PC-3 (cell line): ENCODE measurements around the gene NOL9. TPM values are rescaled to one million over a fixed set of nuclear protein-coding genes. Genes with fewer than 3 reads are reported as not detected.

Experiments used
- ATAC-seq: fragments of 200-7000 bp; cut with Tn5 transposase; 2 replicates; pipeline ENCODE4 v1.9.1; 2020; ENCODE audit warnings: mild to moderate bottlenecking, moderate library complexity
- BruUV-seq: library from RNA; stranded (reverse); fragments of 400-500 nt; replicated peaks from 2 replicates; lab custom pipeline; 2021; lab: Mats Ljungman, UMichigan
- CTCF ChIA-PET: fragments of 300-600 bp; sonication (Branson Sonifier 250); formaldehyde crosslinking; loops from one replicate; lab custom pipeline; 2022; ENCODE audit warnings: antibody characterized with exemption; lab: Charles Lee
- POLR2A ChIA-PET: fragments of 300-600 bp; sonication (Branson Sonifier 250); formaldehyde crosslinking; loops from one replicate; lab custom pipeline; 2022; ENCODE audit warnings: antibody characterized with exemption; ENCODE audit not compliant: unreplicated experiment; lab: Charles Lee
- DNase-seq: peaks from one replicate; pipeline ENCODE4 v3.0.0-alpha.2; 2015
- H2AFZ ChIP-seq: fragments of 300-600 bp; sonication (generic); 2 replicates; pipeline ENCODE4 v1.6.0; 2016; ENCODE audit warnings: antibody characterized with exemption, low read length
- H3F3A ChIP-seq: fragments of 300-600 bp; sonication (generic); one replicate; pipeline ENCODE4 v1.6.0; 2017; ENCODE audit warnings: antibody characterized with exemption, low read length, control low read depth, mild to moderate bottlenecking; ENCODE audit not compliant: unreplicated experiment
- H3K27ac ChIP-seq: fragments of 300-600 bp; sonication (generic); 2 replicates; pipeline ENCODE4 v1.5.1; 2016; ENCODE audit warnings: mild to moderate bottlenecking, low read length
- H3K27me3 ChIP-seq: fragments of 300-600 bp; sonication (generic); 2 replicates; pipeline ENCODE4 v1.6.1; 2016; ENCODE audit warnings: low read length, mixed read lengths
- H3K36me3 ChIP-seq: fragments of 300-600 bp; sonication (generic); 2 replicates; pipeline ENCODE4 v1.6.1; 2016; ENCODE audit warnings: low read depth, mixed run types, low read length, mixed read lengths
- H3K4me1 ChIP-seq: fragments of 300-600 bp; sonication (generic); 2 replicates; pipeline ENCODE4 v1.5.1; 2016; ENCODE audit warnings: low read length; ENCODE audit not compliant: insufficient read depth
- H3K4me2 ChIP-seq: fragments of 300-600 bp; sonication (generic); 2 replicates; pipeline ENCODE4 v1.6.0; 2016; ENCODE audit warnings: low read length
- H3K4me3 ChIP-seq: fragments of 300-600 bp; sonication (generic); 2 replicates; pipeline ENCODE4 v1.5.1; 2016; ENCODE audit warnings: mild to moderate bottlenecking, low read length, mixed read lengths
- H3K79me2 ChIP-seq: fragments of 300-600 bp; sonication (generic); 2 replicates; pipeline ENCODE4 v1.6.1; 2017; ENCODE audit warnings: low read length, mixed read lengths
- H3K9ac ChIP-seq: fragments of 300-600 bp; sonication (generic); 2 replicates; pipeline ENCODE4 v1.6.0; 2016; ENCODE audit warnings: mild to moderate bottlenecking, low read length
- H3K9me2 ChIP-seq: fragments of 300-600 bp; sonication (generic); replicated peaks from 2 replicates; pipeline ENCODE4 v1.6.1; 2016; ENCODE audit warnings: mixed run types, low read length, mixed read lengths
- H3K9me3 ChIP-seq: fragments of 300-600 bp; sonication (generic); 2 replicates; pipeline ENCODE4 v1.6.1; 2016; ENCODE audit warnings: low read length, mixed read lengths
- H4K20me1 ChIP-seq: fragments of 300-600 bp; sonication (generic); 2 replicates; pipeline ENCODE4 v1.6.1; 2016; ENCODE audit warnings: low read length, mixed read lengths
- CTCF ChIP-seq: fragments of 300-600 bp; sonication (generic); conservative IDR thresholded peaks from 2 replicates; pipeline ENCODE4 v1.5.1; 2017; ENCODE audit warnings: antibody characterized with exemption, low read depth, mild to moderate bottlenecking, low read length
- EZH2 ChIP-seq: fragments of 300-600 bp; sonication (generic); IDR thresholded peaks from one replicate; pipeline ENCODE4 v1.6.1; 2017; ENCODE audit warnings: antibody characterized with exemption, mild to moderate bottlenecking, low read length; ENCODE audit not compliant: unreplicated experiment
- EZH2phosphoT487 ChIP-seq: fragments of 300-600 bp; sonication (generic); IDR thresholded peaks from 2 replicates; pipeline ENCODE4 v1.6.1; 2018; ENCODE audit warnings: mild to moderate bottlenecking, antibody characterized with exemption, low read length, borderline replicate concordance
- intact Hi-C: fragments of 100-400 bp; cut with micrococcal nuclease; formaldehyde crosslinking; loops from 2 replicates; pipeline ENCODE4 v1.9.0; 2023
- total RNA-seq: library from RNA; depleted of rRNA; stranded (reverse); fragments of >200 nt; gene quantifications from 2 replicates; pipeline ENCODE4 v1.2.3, GENCODE V29; 2014

Gene NOL9
- total RNA-seq, 1 experiment from 2014 or later = 79.1 TPM

DNA sequence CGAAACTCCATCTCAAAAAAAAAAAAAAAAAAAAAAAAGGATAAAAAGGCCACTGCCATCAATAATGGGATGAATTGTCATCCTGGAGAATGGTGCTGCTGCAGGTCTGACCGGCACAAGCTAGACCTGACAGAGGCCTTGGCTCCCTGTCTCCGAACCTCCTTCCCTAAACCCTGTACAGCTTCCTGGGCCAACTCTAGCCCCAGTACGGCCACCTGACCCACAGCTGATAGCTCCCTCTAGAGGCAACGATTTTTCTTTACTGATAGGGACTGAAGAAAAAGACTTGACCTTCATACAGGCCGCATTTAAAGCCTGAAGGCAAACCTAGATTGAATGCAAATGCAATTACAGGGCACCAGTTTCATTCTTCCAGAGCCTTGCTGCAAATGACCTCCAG lies 30.7 kb downstream of the NOL9 start:
- BruUV-seq = no TSS peak
- TF ChIP-seq CTCF (peak; percentile 92), EZH2phosphoT487 (no peak)
- H3K27ac ChIP-seq = no peak overlapping the region
- H3K27me3 ChIP-seq = no peaks in the 10 kb centered on the region
- no peaks in the 10 kb centered on the region for H3K79me2 ChIP-seq
- POLR2A ChIA-PET = no interaction called here
- ATAC-seq = peak; percentile 75
- DNase-seq = peak; percentile 81
- no peak overlapping the region for H2AFZ ChIP-seq
- H4K20me1 ChIP-seq = no peaks in the 10 kb centered on the region
- CTCF ChIA-PET = interaction anchor here (0.5 to 1.1 kb wide), 7 partner anchors 16 to 709 kb away, joined by 3 to 5 read pairs (median 3); partner anchors contain the start of gene PHF13
- H3K9me3 ChIP-seq = no peaks in the 10 kb centered on the region
- H3K4me1 ChIP-seq = peaks cover 7% of the 10 kb centered on the region; the same call in 1 of the 2 replicates
- intact Hi-C loops = loop anchor here (1.0 kb wide), 2 partner anchors 32 to 37 kb away; partner anchors contain the start of gene PLEKHG5
- H3K4me3 ChIP-seq = no peak overlapping the region
- H3K9me2 ChIP-seq = no peaks in the 10 kb centered on the region
- H3F3A ChIP-seq = no peaks in the 10 kb centered on the region
- H3K36me3 ChIP-seq = peaks cover 27% of the 10 kb centered on the region
- H3K4me2 ChIP-seq = no peak overlapping the region
- no peak overlapping the region for H3K9ac ChIP-seq

- Histone ChIP-seq H3K9ac (no peak overlapping the region), H3F3A (no peaks in the 10 kb centered on the region), H3K4me3 (no peak overlapping the region), H2AFZ (no peak overlapping the region), H4K20me1 (no peaks in the 10 kb centered on the region), H3K36me3 (peaks cover 15% of the 10 kb centered on the region), H3K4me1 (peaks cover 13% of the 10 kb centered on the region; the same call in 1 of the 2 replicates), H3K9me3 (no peaks in the 10 kb centered on the region), H3K9me2 (no peaks in the 10 kb centered on the region), H3K79me2 (no peaks in the 10 kb centered on the region), H3K4me2 (no peak overlapping the region), H3K27me3 (no peaks in the 10 kb centered on the region), H3K27ac (no peak overlapping the region)
- ATAC-seq = peak; percentile 64
- ChIA-PET CTCF (interaction anchor here (0.9 kb wide), 1 partner anchor 32 kb away, joined by 3 read pairs; no protein-coding TSS in a partner anchor), POLR2A (interaction anchor here (0.5 kb wide), 1 partner anchor 24 kb away, joined by 3 read pairs; no protein-coding TSS in a partner anchor)
- peak; percentile 64 for DNase-seq
- intact Hi-C loops = no loop called here
- TF ChIP-seq EZH2 (no peak), EZH2phosphoT487 (no peak), CTCF (no peak)
- no TSS peak for BruUV-seq
These were observed 32.8 kb downstream of the NOL9 start for GRCh38 chr1:6521536-6521935.

GRCh38 chr1:6519935-6520671 lies 34.2 kb downstream of the NOL9 start:
- Histone ChIP-seq H3K4me2 (no peak overlapping the region), H3K4me1 (peaks cover 13% of the 10 kb centered on the region; the same call in 1 of the 2 replicates), H3K36me3 (peaks cover 1% of the 10 kb centered on the region), H3K9ac (no peak overlapping the region), H3F3A (no peaks in the 10 kb centered on the region), H3K9me3 (no peaks in the 10 kb centered on the region), H3K79me2 (no peaks in the 10 kb centered on the region), H3K4me3 (no peak overlapping the region), H2AFZ (no peak overlapping the region), H4K20me1 (no peaks in the 10 kb centered on the region), H3K27me3 (no peaks in the 10 kb centered on the region), H3K27ac (no peak overlapping the region), H3K9me2 (no peaks in the 10 kb centered on the region)
- ChIA-PET POLR2A (no interaction called here), CTCF (no interaction called here)
- no peak for ATAC-seq
- BruUV-seq = no TSS peak
- DNase-seq = no peak
- no peak for TF ChIP-seq CTCF
- no peak for TF ChIP-seq EZH2phosphoT487
- no peak for TF ChIP-seq EZH2
- intact Hi-C loops = no loop called here
